ENCODE data around the gene RDH13. TPM values are rescaled to one million over a fixed set of nuclear protein-coding genes. Genes with fewer than 3 reads are reported as not detected.

Gene RDH13
- total RNA-seq, 1 donor from 2014 or later: 12.0 TPM

DNA sequence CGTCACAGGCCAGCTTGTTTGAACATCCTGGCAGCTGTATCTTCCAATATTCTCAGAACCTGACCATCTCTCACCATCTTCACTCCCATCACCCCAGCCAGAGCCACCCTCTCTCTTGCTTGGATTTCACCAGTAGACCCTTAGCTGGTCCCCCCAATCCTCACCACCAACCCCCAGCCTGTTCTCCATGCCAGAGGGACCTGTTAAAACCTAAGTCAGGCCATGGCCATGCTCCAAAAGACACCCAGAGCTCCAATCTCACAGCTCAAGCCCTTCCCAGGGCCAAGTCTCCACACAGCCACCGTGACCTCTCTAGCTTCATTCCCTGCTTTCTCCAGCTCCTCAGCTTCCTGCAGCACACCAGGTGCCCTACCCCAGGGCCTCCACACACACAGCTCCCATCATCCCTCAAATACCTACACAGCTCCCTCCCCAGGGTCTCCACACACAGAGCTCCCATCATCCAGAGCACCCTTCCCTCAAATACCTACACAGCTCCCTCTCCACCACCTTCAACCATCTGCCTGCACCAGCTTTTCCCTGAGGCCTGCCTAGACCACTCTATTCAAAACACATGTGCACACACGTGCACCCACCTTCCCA lies 26.5 kb upstream of the RDH13 start:
- Mint-ChIP-seq H3K36me3 (ENCODE audit: insufficient read depth) (peaks cover 4% of the 10 kb centered on the region), H3K4me1 (ENCODE audit: low read depth) (peaks cover 15% of the 10 kb centered on the region), H3K27me3 (peaks cover 35% of the 10 kb centered on the region), H3K9me3 (ENCODE audit: low read depth) (no peaks in the 10 kb centered on the region), H3K4me3 (ENCODE audit: low read depth) (no peak overlapping the region), H3K27ac (no peak overlapping the region)
- DNase-seq (ENCODE audit: low spot score, unreplicated experiment): no peak
- TF ChIP-seq, protein P1, sequence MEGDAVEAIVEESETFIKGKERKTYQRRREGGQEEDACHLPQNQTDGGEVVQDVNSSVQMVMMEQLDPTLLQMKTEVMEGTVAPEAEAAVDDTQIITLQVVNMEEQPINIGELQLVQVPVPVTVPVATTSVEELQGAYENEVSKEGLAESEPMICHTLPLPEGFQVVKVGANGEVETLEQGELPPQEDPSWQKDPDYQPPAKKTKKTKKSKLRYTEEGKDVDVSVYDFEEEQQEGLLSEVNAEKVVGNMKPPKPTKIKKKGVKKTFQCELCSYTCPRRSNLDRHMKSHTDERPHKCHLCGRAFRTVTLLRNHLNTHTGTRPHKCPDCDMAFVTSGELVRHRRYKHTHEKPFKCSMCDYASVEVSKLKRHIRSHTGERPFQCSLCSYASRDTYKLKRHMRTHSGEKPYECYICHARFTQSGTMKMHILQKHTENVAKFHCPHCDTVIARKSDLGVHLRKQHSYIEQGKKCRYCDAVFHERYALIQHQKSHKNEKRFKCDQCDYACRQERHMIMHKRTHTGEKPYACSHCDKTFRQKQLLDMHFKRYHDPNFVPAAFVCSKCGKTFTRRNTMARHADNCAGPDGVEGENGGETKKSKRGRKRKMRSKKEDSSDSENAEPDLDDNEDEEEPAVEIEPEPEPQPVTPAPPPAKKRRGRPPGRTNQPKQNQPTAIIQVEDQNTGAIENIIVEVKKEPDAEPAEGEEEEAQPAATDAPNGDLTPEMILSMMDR (IDR thresholded peaks at IDR 0.05; ENCODE audit: unreplicated experiment): no peak

DNA sequence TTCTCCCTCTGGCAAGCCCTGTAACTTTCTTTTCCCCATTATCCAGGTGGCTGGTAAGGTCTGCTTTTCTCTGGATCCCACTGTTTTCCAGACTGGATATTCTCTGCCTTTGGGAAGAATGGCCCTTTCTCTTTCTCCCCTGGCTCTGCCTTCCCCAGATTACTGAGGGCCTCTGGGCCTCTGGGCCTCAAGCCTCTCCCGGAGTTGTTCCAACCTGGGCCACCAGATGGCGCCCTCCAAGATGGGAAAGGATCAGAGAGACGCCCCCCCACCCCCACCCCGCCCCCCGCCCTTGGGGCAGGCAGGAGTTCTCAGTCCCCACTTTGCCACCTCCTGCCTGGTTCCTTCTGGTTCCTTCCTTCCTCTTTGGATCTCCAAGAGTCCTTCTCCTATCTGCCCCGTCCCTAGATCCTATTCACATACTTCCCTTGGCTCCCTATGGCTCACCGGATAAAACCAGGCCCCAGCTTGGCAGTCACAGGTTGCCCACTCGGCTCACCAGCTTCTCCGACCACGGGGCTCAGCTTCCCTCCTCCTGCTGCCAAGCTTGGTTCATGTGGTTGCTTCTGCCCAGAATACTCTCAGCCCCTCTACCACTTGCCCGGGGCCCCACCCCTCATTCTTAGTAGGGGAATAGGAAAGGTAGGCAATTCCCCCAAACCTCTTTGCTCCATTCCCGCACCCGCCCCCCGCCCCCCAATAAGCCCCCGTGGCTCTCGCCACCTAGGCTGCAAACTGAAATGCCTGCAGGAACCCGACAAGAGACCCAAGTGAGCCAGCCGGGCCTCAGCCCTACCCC lies 25.8 kb upstream of the RDH13 start:
- H3K27ac Mint-ChIP-seq: peak overlapping the region; percentile 39
- H3K4me3 Mint-ChIP-seq (ENCODE audit: low read depth): peak overlapping the region; percentile 65
- H3K27me3 Mint-ChIP-seq: peaks cover 42% of the 10 kb centered on the region
- peaks cover 4% of the 10 kb centered on the region for H3K36me3 Mint-ChIP-seq (ENCODE audit: insufficient read depth)
- TF ChIP-seq, protein P1 (IDR thresholded peaks at IDR 0.05; ENCODE audit: unreplicated experiment): peak; percentile 90
- DNase-seq (ENCODE audit: low spot score, unreplicated experiment): peak; percentile 84
- H3K9me3 Mint-ChIP-seq (ENCODE audit: low read depth): no peaks in the 10 kb centered on the region
- H3K4me1 Mint-ChIP-seq (ENCODE audit: low read depth): peaks cover 15% of the 10 kb centered on the region

DNA sequence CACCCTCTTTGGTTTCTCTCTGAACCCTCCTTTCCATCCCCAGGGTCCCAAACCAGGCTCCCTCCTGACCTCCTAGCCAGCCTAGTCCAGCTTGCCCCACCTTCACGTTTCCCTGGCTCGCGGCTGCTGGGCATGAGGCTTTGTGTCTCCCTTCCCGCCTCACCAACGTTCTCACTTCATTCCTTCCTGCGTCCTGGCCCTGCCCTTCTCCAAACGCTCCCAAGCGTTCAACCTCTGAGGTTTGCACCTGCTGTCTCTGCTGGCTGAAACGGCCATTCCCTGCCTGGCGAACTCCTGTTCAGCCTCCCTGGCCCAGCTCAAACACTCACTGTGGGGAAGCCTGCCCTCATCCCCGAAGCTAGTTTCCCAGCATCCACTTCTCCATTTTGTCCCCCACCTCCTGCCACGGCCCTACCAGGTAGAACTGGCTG lies 25.1 kb upstream of the RDH13 start:
- H3K9me3 Mint-ChIP-seq (ENCODE audit: low read depth): no peaks in the 10 kb centered on the region
- peak overlapping the region; percentile 39 for H3K27ac Mint-ChIP-seq
- no peak for DNase-seq (ENCODE audit: low spot score, unreplicated experiment)
- TF ChIP-seq, protein P1 (IDR thresholded peaks at IDR 0.05; ENCODE audit: unreplicated experiment): no peak
- H3K4me3 Mint-ChIP-seq (ENCODE audit: low read depth): peak overlapping the region; percentile 65
- H3K27me3 Mint-ChIP-seq: peaks cover 45% of the 10 kb centered on the region
- H3K4me1 Mint-ChIP-seq (ENCODE audit: low read depth): peaks cover 15% of the 10 kb centered on the region
- H3K36me3 Mint-ChIP-seq (ENCODE audit: insufficient read depth): peaks cover 4% of the 10 kb centered on the region

DNA sequence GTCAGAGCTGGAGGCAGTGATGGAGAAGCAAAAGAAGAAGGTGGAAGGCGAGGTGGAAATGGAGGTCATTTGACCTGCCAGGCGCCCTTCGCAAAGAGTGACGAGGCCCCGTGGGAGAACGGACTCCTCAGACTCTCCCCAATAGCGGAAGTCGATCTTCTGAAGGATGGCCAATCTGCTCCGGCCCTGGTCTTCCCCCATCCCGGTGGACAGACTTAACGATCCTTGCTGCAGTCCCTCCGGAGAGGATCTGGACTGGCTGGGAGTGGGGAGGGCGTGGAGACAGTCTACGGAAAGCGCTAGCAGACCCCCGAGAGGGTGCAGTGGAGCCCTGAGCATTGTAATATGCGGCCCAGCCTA lies 24.6 kb upstream of the RDH13 start:
- Mint-ChIP-seq H3K27ac (peak overlapping the region; percentile 94), H3K9me3 (ENCODE audit: low read depth) (no peaks in the 10 kb centered on the region), H3K27me3 (peaks cover 51% of the 10 kb centered on the region), H3K4me3 (ENCODE audit: low read depth) (peak overlapping the region; percentile 71), H3K4me1 (ENCODE audit: low read depth) (peaks cover 15% of the 10 kb centered on the region), H3K36me3 (ENCODE audit: insufficient read depth) (peaks cover 6% of the 10 kb centered on the region)
- no peak for DNase-seq (ENCODE audit: low spot score, unreplicated experiment)
- TF ChIP-seq, protein P1 (IDR thresholded peaks at IDR 0.05; ENCODE audit: unreplicated experiment): no peak

DNA sequence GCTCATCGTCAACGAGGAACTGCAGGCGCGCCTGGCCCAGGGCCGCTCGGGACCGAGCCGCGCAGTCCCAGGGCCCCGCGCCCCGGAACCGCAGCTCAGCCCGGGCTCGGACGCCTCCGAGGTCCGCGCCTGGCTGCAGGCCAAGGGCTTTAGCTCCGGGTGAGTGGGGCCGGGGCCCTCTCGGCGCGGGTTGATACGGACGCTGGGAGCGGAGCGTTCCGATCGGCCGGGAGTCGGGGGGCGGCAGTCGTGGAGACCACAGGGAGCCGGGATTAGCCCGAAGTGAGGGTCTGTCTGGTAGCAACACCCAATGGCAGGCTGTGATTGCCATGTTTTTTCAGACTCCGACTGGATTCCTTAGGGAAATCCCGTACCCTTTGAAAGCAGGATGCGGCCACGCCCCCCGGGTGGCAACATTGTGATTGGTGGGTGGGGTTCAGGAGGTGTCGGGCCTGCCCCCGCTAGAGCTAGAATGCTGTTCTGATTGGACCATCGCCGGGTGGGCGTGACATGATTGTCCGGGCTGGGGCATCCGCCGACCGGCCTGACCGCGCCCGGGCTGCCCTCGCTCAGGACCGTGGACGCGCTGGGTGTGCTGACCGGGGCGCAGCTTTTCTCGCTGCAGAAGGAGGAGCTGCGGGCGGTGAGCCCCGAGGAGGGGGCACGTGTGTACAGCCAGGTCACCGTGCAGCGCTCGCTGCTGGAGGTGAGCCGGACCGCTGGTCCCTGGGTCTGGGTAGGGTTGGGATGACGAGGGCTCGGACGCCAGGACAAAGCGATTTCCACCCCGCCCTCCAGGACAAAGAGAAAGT lies 24.0 kb upstream of the RDH13 start:
- TF ChIP-seq, protein P1 (IDR thresholded peaks at IDR 0.05; ENCODE audit: unreplicated experiment): no peak
- Mint-ChIP-seq H3K27ac (peak overlapping the region; percentile 94), H3K36me3 (ENCODE audit: insufficient read depth) (peaks cover 6% of the 10 kb centered on the region), H3K27me3 (peaks cover 54% of the 10 kb centered on the region), H3K9me3 (ENCODE audit: low read depth) (no peaks in the 10 kb centered on the region), H3K4me1 (ENCODE audit: low read depth) (peaks cover 15% of the 10 kb centered on the region), H3K4me3 (ENCODE audit: low read depth) (peak overlapping the region; percentile 71)
- DNase-seq (ENCODE audit: low spot score, unreplicated experiment): peak; percentile 82
